IMR-90 (cell line): ENCODE measurements around the gene MEOX2. TPM values are rescaled to one million over a fixed set of nuclear protein-coding genes. Genes with fewer than 3 reads are reported as not detected.

Source experiments
- ATAC-seq: fragments of 200-7000 bp; cut with Tn5 transposase; 2 replicates; pipeline ENCODE4 v1.9.1; 2020; ENCODE audit warnings: low read depth, mild to moderate bottlenecking, moderate library complexity
- BruUV-seq: library from RNA; stranded (reverse); fragments of 400-500 nt; replicated peaks from 2 replicates; lab custom pipeline; 2021; lab: Mats Ljungman, UMichigan
- CTCF ChIA-PET: fragments of 300-600 bp; formaldehyde crosslinking; extraction: SDS; loops from one replicate; lab custom pipeline; 2021; ENCODE audit warnings: antibody characterized with exemption; lab: Yijun Ruan, JAX
- POLR2A ChIA-PET: fragments of 300-600 bp; sonication (Branson Sonifier 250); formaldehyde crosslinking; loops from one replicate; lab custom pipeline; 2022; ENCODE audit warnings: antibody characterized with exemption; ENCODE audit not compliant: unreplicated experiment; lab: Charles Lee
- DNase-seq: peaks from one replicate; pipeline ENCODE4 v3.0.0; 2013
- H2AFZ ChIP-seq: replicated peaks from 2 replicates; pipeline ENCODE3; 2013; ENCODE audit warnings: low read length, mild to moderate bottlenecking; ENCODE audit not compliant: poor library complexity
- H2AK5ac ChIP-seq: 2 replicates; pipeline ENCODE4 v1.6.1; 2013; ENCODE audit warnings: low read depth, low read length, inconsistent platforms
- H2AK9ac ChIP-seq: replicated peaks from 2 replicates; pipeline ENCODE3; 2013; ENCODE audit warnings: mild to moderate bottlenecking, low read depth, low read length, moderate library complexity; ENCODE audit not compliant: poor library complexity
- H2BK120ac ChIP-seq: 2 replicates; pipeline ENCODE4 v1.6.1; 2013; ENCODE audit warnings: low read depth, low read length, inconsistent platforms
- H2BK15ac ChIP-seq: 3 replicates; pipeline ENCODE4 v1.6.1; 2013; ENCODE audit warnings: low read depth, low read length, inconsistent platforms
- H2BK20ac ChIP-seq: 2 replicates; pipeline ENCODE4 v1.6.1; 2013; ENCODE audit warnings: low read depth, mild to moderate bottlenecking, inconsistent platforms, low read length, moderate library complexity
- H2BK5ac ChIP-seq: 2 replicates; pipeline ENCODE4 v1.6.1; 2013; ENCODE audit warnings: mild to moderate bottlenecking, low read depth, low read length, inconsistent platforms; ENCODE audit not compliant: poor library complexity, severe bottlenecking
- H3K14ac ChIP-seq: replicated peaks from 2 replicates; pipeline ENCODE4 v1.6.1; 2013; ENCODE audit warnings: low read depth, low read length, inconsistent platforms
- H3K18ac ChIP-seq: 2 replicates; pipeline ENCODE4 v1.6.1; 2013; ENCODE audit warnings: low read depth, low read length, control low read depth
- H3K23ac ChIP-seq: 2 replicates; pipeline ENCODE4 v1.6.1; 2013; ENCODE audit warnings: low read depth, low read length, inconsistent platforms
- H3K27ac ChIP-seq: 2 replicates; pipeline ENCODE4 v1.5.1; 2013; ENCODE audit warnings: mild to moderate bottlenecking, control low read depth, low read length; ENCODE audit not compliant: insufficient read depth
- H3K27me3 ChIP-seq: 2 replicates; pipeline ENCODE4 v1.6.1; 2013; ENCODE audit warnings: low read length; ENCODE audit not compliant: control insufficient read depth, insufficient read depth
- H3K36me3 ChIP-seq: 2 replicates; pipeline ENCODE4 v1.6.1; 2013; ENCODE audit warnings: low read length, mixed read lengths; ENCODE audit not compliant: control insufficient read depth, insufficient read depth
- H3K4ac ChIP-seq: 2 replicates; pipeline ENCODE4 v1.6.1; 2013; ENCODE audit warnings: low read depth, low read length, inconsistent platforms
- H3K4me1 ChIP-seq: 2 replicates; pipeline ENCODE4 v1.6.1; 2013; ENCODE audit warnings: low read length, mixed read lengths; ENCODE audit not compliant: control insufficient read depth, insufficient read depth
- H3K4me2 ChIP-seq: 2 replicates; pipeline ENCODE4 v1.6.1; 2013; ENCODE audit warnings: low read depth, mild to moderate bottlenecking, control low read depth, low read length, moderate library complexity
- H3K4me3 ChIP-seq: 2 replicates; pipeline ENCODE4 v1.5.1; 2013; ENCODE audit warnings: low read depth, mild to moderate bottlenecking, control low read depth, low read length, moderate library complexity; ENCODE audit not compliant: insufficient read depth
- H3K56ac ChIP-seq: 2 replicates; pipeline ENCODE4 v1.6.1; 2013; ENCODE audit warnings: low read length, inconsistent platforms; ENCODE audit not compliant: insufficient read depth; ENCODE audit errors: extremely low read depth
- H3K79me1 ChIP-seq, 2 experiments: 2 replicates each; pipeline ENCODE4 v1.6.1; 2013; ENCODE audit warnings: low read length in 2 of 2, inconsistent platforms in 1 of 2, low read depth in 1 of 2
- H3K9ac ChIP-seq: 2 replicates; pipeline ENCODE4 v1.6.1; 2013; ENCODE audit warnings: low read depth, low read length, control low read depth
- H3K9me1 ChIP-seq: 2 replicates; pipeline ENCODE4 v1.6.1; 2013; ENCODE audit warnings: low read length, inconsistent platforms; ENCODE audit not compliant: insufficient read depth
- H3K9me3 ChIP-seq: 2 replicates; pipeline ENCODE4 v1.6.1; 2013; ENCODE audit warnings: low read length; ENCODE audit not compliant: control insufficient read depth, insufficient read depth
- H4K20me1 ChIP-seq: 2 replicates; pipeline ENCODE4 v1.6.1; 2013; ENCODE audit warnings: low read length, inconsistent platforms; ENCODE audit not compliant: insufficient read depth
- H4K5ac ChIP-seq: 2 replicates; pipeline ENCODE4 v1.6.1; 2013; ENCODE audit warnings: mild to moderate bottlenecking, low read depth, low read length, control low read depth
- H4K8ac ChIP-seq, 2 experiments: 2 replicates each; pipeline ENCODE4 v1.6.1; 2013; ENCODE audit warnings: low read depth in 2 of 2, low read length in 2 of 2, control low read depth in 1 of 2, inconsistent platforms in 1 of 2
- H4K91ac ChIP-seq: 2 replicates; pipeline ENCODE4 v1.6.1; 2013; ENCODE audit warnings: low read depth, low read length, inconsistent platforms; ENCODE audit not compliant: insufficient read depth
- BHLHE40 ChIP-seq: fragments of 150-350 bp; IDR thresholded peaks from 2 replicates; pipeline ENCODE4 v1.6.1; 2016; ENCODE audit warnings: mild to moderate bottlenecking, low read depth, low read length
- CEBPB ChIP-seq: IDR thresholded peaks from 2 replicates; pipeline ENCODE4 v1.6.1; 2012; ENCODE audit warnings: low read depth, low read length, improper control_type of control experiment
- CHD1 ChIP-seq: IDR thresholded peaks from 2 replicates; pipeline ENCODE4 v1.6.1; 2012; ENCODE audit warnings: low read depth, low read length, improper control_type of control experiment
- CTCF ChIP-seq: conservative IDR thresholded peaks from 2 replicates; pipeline ENCODE4 v1.5.1; 2012; ENCODE audit warnings: mild to moderate bottlenecking, low read depth, low read length, improper control_type of control experiment
- ELK1 ChIP-seq: fragments of 150-350 bp; IDR thresholded peaks from 2 replicates; pipeline ENCODE4 v1.6.1; 2016; ENCODE audit warnings: low read depth, mild to moderate bottlenecking, low read length, moderate library complexity, borderline replicate concordance
- FOS ChIP-seq: fragments of 150-350 bp; IDR thresholded peaks from 2 replicates; pipeline ENCODE4 v1.6.1; 2016; ENCODE audit warnings: low read depth, low read length
- MAFK ChIP-seq: IDR thresholded peaks from 2 replicates; pipeline ENCODE4 v1.6.1; 2012; ENCODE audit warnings: low read depth, low read length, improper control_type of control experiment
- MAZ ChIP-seq: IDR thresholded peaks from 2 replicates; pipeline ENCODE4 v1.6.1; 2012; ENCODE audit warnings: low read depth, mild to moderate bottlenecking, low read length, improper control_type of control experiment, moderate library complexity, borderline replicate concordance
- MXI1 ChIP-seq: IDR thresholded peaks from 2 replicates; pipeline ENCODE4 v1.6.1; 2012; ENCODE audit warnings: low read depth, mild to moderate bottlenecking, low read length, moderate library complexity, borderline replicate concordance
- NFE2L2 ChIP-seq: fragments of 150-350 bp; IDR thresholded peaks from 2 replicates; pipeline ENCODE4 v1.6.1; 2016; ENCODE audit warnings: low read depth, mild to moderate bottlenecking, low read length
- POLR2A ChIP-seq: IDR thresholded peaks from 2 replicates; pipeline ENCODE4 v1.6.1; 2012; ENCODE audit warnings: mild to moderate bottlenecking, low read depth, low read length
- RAD21 ChIP-seq: IDR thresholded peaks from 2 replicates; pipeline ENCODE4 v1.6.1; 2012; ENCODE audit warnings: low read length, improper control_type of control experiment
- RCOR1 ChIP-seq: IDR thresholded peaks from 2 replicates; pipeline ENCODE4 v1.6.1; 2012; ENCODE audit warnings: mild to moderate bottlenecking, low read length, improper control_type of control experiment; ENCODE audit not compliant: insufficient replicate concordance
- RFX5 ChIP-seq: IDR thresholded peaks from 2 replicates; pipeline ENCODE4 v1.8.0; 2012; ENCODE audit warnings: low read depth, mild to moderate bottlenecking, low read length, moderate library complexity
- SMC3 ChIP-seq: fragments of 150-350 bp; IDR thresholded peaks from 2 replicates; pipeline ENCODE4 v1.6.1; 2016; ENCODE audit warnings: low read depth, mild to moderate bottlenecking, antibody characterized with exemption, low read length, moderate library complexity
- WGBS, 2 experiments: methylation state at CpG; one replicate each; pipeline versions ENCODE4 v1.1.5 to v1.1.7; 2013; ENCODE audit warnings: missing lambda C conversion rate in 2 of 2; ENCODE audit not compliant: insufficient read length in 1 of 2; ENCODE audit errors: extremely low coverage in 2 of 2; 5-methylcytosine and 5-hydroxymethylcytosine counted together
- dilution Hi-C: fragments of 300-500 bp; cut with HindIII; formaldehyde crosslinking; loops from one replicate; pipeline ENCODE4 v1.14.3; 2018; ENCODE audit warnings: low sequenced_read_pairs; ENCODE audit not compliant: unreplicated experiment
- in situ Hi-C: fragments of 300-500 bp; cut with MboI; formaldehyde crosslinking; loops from 3 replicates; pipeline ENCODE4 v1.14.3; 2019; ENCODE audit warnings: low sequenced_read_pairs, inconsistent platforms, mixed read lengths
- intact Hi-C: fragments of 100-400 bp; cut with micrococcal nuclease; formaldehyde crosslinking; loops from 2 replicates; pipeline ENCODE4 v1.10.0; 2022
- polyA plus RNA-seq, 3 experiments: library from polyadenylated mRNA; depleted of rRNA; stranded (reverse); fragments of >200 nt; gene quantifications; 2 replicates each; pipeline ENCODE4 v1.2.3, GENCODE V29; 2012; ENCODE audit warnings: low replicate concordance in 1 of 3
- total RNA-seq: library from RNA; depleted of rRNA; stranded (reverse); fragments of >200 nt; gene quantifications from 2 replicates; pipeline ENCODE4 v1.2.3, GENCODE V29; 2012
- TF ChIP-seq, protein P1 (sequence below): fragments of 150-350 bp; IDR thresholded peaks from 2 replicates; pipeline ENCODE4 v1.6.1; 2017; ENCODE audit warnings: mild to moderate bottlenecking, antibody characterized with exemption, low read length, low read depth

Gene MEOX2
- total and polyA plus RNA-seq, 2 of the 4 experiments (the other 2 are of a cell fraction), result under 0.01 TPM; not detected in 1

DNA sequence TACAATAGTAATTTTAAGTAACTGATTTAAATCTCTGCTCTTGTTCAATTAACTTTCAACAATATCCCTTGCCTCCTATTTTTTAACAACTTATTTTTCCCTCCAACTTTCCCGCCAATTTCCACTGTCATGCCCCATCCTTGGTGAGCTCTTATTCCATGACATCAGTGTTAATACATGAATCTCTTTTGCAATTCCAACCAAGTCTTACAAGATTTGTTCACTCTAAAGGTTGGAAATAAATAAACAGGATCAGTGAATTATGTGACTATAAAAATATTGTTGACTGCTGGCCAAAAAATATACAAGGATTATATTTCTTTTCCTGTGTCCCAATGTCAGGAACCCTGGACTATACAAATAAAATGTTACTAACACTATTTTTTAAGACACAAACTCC, 103.7 kb downstream of the MEOX2 start:
- Histone ChIP-seq H3K4me3 (no peak overlapping the region), H3K36me3 (no peaks in the 10 kb centered on the region), H2AK9ac (no peak overlapping the region), H3K23ac (no peak overlapping the region), H4K8ac (no peak overlapping the region), H2BK120ac (no peak overlapping the region), H2AFZ (no peak overlapping the region), H4K5ac (no peak overlapping the region), H2BK15ac (no peak overlapping the region), H2BK5ac (no peak overlapping the region), H3K27me3 (no peaks in the 10 kb centered on the region), H3K9ac (no peak overlapping the region), H3K27ac (no peak overlapping the region), H2BK20ac (no peak overlapping the region), H3K9me3 (peaks cover 5% of the 10 kb centered on the region), H4K91ac (no peak overlapping the region), H3K4me2 (no peak overlapping the region), H4K20me1 (no peaks in the 10 kb centered on the region), H3K9me1 (no peaks in the 10 kb centered on the region), H3K56ac (no peak overlapping the region), H3K79me1 (no peaks in the 10 kb centered on the region), H2AK5ac (no peak overlapping the region), H3K4me1 (no peaks in the 10 kb centered on the region), H3K18ac (no peak overlapping the region), H3K14ac (no peak overlapping the region), H3K4ac (no peak overlapping the region)
- ATAC-seq (no peak), DNase-seq (no peak)
- no peak for TF ChIP-seq CEBPB
- no peak for TF ChIP-seq POLR2A
- no peak for TF ChIP-seq CHD1
- TF ChIP-seq RCOR1, result no peak
- TF ChIP-seq BHLHE40, result no peak
- TF ChIP-seq SMC3, result no peak
- TF ChIP-seq ELK1, result no peak
- no peak for TF ChIP-seq MAZ
- no peak for TF ChIP-seq FOS
- TF ChIP-seq MXI1, result no peak
- no peak for TF ChIP-seq CTCF
- TF ChIP-seq RAD21, result no peak
- TF ChIP-seq NFE2L2, result no peak
- TF ChIP-seq MAFK, result no peak
- TF ChIP-seq, protein P1, sequence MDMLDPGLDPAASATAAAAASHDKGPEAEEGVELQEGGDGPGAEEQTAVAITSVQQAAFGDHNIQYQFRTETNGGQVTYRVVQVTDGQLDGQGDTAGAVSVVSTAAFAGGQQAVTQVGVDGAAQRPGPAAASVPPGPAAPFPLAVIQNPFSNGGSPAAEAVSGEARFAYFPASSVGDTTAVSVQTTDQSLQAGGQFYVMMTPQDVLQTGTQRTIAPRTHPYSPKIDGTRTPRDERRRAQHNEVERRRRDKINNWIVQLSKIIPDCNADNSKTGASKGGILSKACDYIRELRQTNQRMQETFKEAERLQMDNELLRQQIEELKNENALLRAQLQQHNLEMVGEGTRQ, result no peak
- TF ChIP-seq RFX5, result no peak
- in situ Hi-C loops, result no loop called here
- WGBS, 2 experiments, result 100% methylated on average over 1 of the region's 1 CpG; no CpG with 5 or more reads in 1 of the 2 experiments
- intact Hi-C loops, result no loop called here
- BruUV-seq, result no TSS peak
- ChIA-PET POLR2A (no interaction called here), CTCF (no interaction called here)
- dilution Hi-C loops, result no loop called here
